Central memory CD4-positive, alpha-beta T cell (primary cell): ENCODE data around the gene ANGEL2.
"Not testable (repeated sequence)": the region's sequence is repeated elsewhere in the genome, so short reads cannot be mapped to it uniquely, and the experiment has no call there.

Experiments
- DNase-seq: peaks from one replicate; pipeline ENCODE4 v3.0.0; 2022
- total RNA-seq, 3 experiments: gene quantifications; one replicate each; lab custom pipeline; 2026; lab: John Stamatoyannopoulos, UW

ANGEL2 gene, protein sequence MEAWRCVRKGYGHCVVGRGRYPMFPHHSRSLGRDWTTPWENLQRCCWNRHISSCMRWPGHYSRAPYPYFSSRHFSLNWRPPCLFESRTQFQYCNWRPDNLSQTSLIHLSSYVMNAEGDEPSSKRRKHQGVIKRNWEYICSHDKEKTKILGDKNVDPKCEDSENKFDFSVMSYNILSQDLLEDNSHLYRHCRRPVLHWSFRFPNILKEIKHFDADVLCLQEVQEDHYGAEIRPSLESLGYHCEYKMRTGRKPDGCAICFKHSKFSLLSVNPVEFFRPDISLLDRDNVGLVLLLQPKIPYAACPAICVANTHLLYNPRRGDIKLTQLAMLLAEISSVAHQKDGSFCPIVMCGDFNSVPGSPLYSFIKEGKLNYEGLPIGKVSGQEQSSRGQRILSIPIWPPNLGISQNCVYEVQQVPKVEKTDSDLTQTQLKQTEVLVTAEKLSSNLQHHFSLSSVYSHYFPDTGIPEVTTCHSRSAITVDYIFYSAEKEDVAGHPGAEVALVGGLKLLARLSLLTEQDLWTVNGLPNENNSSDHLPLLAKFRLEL
- 61.7 to 109 (median 87.2) reads per million in 3 experiments for total RNA-seq

DNA sequence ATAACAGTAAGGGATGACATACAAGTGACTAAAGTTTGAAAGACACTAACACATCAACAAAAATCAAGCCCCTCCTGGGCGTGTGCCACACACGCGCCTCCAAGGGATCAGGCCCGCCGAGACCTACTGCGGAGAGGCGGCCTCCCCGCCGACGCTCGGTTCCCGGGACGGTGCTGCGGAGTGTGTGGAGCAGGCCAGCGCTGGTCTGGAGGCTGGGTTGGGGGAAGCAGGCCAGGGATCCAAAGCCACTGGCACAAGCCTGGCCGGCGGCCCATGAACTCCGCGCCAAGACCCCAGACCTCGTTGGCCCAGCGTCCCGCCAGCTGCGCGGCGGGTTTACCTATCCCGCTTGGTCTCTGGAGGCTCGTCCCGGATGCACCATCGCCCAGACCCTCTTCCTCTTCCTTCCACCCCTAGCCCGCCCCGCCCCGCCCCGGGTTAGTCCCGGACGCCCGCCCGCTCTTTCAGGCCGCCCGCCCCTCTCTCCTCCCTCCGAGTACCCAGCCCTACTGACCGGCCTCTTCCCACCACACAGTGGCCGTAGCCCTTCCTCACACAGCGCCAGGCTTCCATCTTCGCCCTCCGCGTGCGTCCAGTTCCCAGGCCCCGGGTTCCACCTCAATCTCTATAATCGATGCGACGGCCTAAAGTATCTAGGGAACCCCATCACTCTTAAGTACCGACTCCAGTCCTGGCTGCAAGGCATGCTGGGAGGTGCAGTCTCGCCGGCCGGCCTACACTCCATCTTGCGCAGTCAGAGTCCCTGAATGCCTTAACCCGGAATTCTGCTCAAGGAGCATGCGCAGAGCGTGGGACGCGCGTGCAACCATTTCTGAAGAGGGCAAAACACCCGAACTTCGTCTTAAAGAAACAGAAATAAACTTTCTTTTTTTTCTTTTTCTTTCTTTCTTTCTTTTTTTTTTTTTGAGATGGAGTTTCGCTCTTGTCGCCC is at the start of gene ANGEL2:
TSS of gene ANGEL2 (minus strand) at position 769 of the 952 bp plus-strand sequence. CDS start at position 573, 196 bp downstream.
- DNase-seq, result peak; percentile 95

DNA sequence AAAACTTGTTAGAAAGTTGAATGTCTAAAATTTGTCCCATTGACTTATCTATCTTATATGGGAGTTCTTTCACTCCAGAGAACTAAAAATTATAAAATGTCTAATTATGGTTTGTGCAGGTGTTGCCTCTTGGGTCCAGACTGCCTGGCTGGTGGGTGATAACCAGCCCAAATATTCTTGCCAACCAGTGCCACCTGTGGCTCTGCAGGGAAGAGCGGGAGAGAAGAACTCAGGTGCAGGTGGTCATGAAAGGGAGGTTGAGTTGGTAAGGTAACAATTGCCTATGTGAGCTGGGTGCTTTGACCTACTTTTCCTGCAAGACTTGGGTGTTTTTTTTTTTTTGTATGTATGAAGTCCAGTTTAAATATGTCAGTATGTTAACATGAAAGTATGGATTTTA is 45.6 kb upstream of the ANGEL2 start:
- DNase-seq, result no peak

GRCh38 chr1:213060836-213061235 is 45.2 kb upstream of the ANGEL2 start:
- no peak for DNase-seq

DNA sequence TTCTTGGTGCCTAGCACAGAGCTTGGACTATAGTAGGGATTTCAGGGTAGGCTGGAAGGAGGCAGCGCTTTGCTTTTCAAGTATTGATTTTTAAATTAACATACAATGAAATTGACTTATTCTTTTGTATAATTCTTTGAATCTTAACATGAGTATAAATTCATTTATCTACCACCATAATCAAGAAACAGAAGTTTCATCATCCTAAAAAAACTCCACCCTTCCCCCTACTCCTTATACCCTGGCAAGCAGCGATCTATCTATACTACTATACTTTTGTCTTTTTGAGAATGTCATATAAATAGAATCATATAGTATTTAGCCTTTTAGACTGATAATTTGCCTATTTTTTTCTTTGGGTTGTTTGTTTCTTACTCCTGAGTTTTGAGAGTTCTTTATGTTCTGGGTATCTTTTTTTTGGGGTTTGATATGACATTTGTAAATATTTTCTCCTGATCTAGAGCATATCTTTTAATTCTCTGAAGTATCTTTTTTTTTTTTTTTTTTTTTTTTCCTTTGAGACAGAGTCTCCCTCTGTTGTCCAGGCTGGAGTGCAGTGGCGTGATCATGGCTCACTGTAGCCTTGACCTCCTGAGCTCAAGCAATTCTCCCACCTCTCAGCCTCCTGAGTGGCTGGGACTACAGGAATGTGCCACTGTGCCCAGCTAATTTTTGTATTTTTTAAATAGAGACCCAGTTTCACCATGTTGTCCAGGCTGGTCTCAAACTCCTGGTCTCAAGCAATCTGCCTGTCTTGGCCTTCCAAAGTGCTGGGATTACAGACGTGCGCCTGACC is 41.8 kb upstream of the ANGEL2 start:
- no peak for DNase-seq

DNA sequence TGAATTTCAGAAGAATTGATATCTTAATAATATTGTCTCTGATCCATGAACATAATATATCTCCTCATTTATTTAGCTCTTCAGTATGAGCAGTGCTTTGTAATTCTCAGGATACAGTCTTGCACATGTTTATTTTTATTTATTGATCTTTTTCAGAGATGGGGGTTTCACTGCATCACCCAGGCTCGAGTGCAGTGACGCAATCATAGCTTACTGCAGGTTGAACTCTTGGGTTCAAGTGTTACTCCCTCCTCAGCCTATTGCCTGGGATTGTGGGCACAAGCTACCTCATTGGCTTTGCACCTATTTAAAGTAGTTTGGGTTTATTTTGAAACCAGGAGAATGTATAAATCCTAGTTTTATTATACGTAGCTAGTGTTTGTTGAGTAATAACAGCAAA is 40.1 kb upstream of the ANGEL2 start:
- DNase-seq, result no peak

DNA sequence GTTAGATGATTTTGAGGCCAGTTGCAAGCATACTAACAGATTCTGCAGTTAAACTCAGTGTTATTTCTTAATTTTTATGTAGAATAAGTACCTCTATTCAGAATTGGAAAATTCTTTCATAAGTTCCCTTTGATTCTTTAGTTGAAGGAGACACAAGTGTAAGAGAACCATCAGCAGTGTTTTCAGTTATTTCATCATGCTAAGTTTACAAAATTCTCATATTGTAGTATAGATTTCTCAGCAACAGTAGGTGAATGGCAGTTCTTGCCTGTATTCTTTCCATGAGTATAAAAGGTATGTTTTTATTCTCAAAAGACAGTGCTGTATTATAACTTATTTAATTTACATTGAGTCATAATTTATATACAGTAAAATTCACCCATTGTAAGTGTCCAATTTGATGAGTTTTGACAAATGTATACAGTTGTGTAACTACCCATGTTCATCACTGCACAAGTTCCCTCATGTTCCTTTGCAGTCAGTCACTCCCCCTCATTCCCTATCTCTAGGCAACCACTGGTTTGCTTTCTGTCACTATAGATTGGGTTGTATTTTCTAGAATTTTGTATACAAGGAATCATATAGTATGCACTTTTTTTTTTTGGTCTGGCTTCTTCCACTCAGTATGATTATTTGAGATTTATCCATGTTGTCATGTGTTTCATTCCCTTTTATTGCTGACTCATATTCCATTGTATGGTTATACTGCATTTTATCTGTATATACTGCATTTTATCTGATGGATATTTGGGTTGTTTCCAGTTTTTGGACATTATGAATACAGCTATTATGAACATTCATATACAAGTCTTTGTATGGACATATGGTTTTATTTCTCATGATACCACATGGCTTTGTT is 39.3 kb upstream of the ANGEL2 start:
- no peak for DNase-seq

GRCh38 chr1:213054142-213054541 is 38.5 kb upstream of the ANGEL2 start:
- DNase-seq, result no peak

GRCh38 chr1:213053455-213053854 is 37.8 kb upstream of the ANGEL2 start:
- no peak for DNase-seq

GRCh38 chr1:213051881-213052202 is 36.2 kb upstream of the ANGEL2 start:
- no peak for DNase-seq

DNA sequence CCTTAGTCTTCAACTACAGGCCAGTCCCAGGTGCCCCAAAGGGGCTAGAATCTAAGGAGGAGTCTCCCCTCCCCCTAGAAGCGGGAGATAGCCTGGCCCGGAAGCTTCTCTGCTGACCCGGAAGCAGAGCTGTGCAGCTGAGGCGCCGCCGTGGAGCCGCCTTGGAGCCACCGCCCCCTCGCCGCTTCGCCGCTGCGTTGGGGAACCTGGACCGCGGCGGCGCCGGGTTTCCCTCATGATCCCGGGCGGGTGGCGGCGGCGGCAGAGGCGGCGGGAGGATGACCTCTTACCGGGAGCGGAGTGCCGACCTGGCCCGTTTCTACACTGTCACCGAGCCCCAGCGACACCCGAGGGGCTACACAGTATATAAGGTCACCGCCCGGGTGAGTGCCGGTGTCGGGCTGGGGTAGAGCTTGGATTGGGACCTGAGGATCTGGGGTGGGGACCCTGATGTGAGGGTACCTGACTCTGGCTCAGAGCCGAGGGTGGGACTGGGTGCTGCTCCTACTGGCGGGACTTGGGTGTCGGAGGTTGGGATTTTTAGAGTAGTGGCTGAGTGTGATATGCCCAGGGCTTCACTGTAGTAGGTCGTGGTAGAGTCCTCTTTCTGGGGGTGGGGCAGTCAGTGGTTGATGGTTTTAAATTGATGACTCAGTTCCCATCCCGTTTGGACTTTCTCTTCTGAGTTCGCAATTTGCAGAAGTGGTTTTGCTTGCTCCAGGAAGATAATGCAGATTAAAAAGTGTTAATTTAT is 35.6 kb upstream of the ANGEL2 start, which contains the start of gene RPS6KC1:
TSS of gene RPS6KC1 (plus strand) at position 115 of the 754 bp plus-strand sequence. CDS start at position 279, 164 bp downstream.
- peak; percentile 72 for DNase-seq

- no peak for DNase-seq
Observed at GRCh38 chr1:213050745-213051126, 35.1 kb upstream of the ANGEL2 start.

DNA sequence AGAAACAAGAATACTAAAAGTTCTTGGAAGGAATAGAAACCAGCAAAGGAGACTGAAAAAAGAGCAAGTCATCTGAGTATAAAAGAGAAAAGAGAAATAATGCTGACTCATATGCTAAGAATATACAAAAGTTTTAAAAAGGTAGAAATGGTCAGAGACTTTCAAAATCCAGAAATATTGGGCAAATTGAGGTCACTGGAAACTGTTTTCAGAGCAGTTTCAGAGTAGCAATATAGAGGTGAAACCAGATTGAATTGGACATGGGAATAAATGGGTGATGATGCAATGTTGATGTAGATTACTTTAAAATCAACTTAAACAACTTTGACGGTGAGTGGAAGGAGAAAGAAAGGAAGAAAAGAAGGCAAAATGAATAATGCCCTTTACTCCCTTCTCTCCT is 33.6 kb upstream of the ANGEL2 start:
- no peak for DNase-seq

DNA sequence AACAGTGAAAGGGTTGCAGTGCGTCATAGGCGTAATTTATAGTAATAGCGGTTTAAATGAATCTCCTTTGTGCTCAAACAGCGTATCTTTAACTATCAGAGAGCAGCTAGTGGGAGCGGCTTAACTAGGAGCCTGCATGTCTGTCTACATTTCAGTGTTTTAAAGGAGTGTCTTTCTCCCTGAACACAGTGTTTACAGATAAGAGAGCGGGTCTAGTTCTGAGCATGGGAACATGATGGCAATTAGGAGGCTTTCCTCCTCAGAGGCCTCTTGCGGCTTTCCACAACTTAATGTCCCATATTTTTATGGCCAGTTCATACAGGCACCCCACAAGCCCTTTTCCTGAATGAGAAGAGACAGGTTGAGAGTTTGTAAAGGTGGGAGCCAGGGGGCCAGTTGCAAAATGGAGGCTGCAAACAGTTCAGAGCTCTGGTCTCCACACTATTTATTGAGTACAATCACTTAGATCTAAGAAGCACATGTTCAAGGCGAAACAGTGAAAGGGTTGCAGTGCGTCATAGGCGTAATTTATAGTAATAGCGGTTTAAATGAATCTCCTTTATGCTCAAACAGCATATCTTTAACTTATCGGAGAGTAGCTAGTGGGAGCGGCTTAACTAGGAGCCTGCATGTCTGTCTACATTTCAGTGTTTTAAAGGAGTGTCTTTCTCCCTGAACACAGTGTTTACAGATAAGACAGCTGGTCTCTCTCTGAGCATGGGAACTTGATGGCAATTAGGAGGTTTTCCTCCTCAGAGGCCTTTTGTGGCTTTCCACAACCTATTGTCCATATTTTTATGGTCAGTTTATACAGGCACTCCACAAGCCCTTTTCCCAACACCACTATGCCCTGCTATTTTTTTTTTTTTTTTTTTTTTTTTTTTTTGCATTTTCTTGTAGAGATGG is 29.9 kb upstream of the ANGEL2 start:
- DNase-seq, result not testable (repeated sequence)

DNA sequence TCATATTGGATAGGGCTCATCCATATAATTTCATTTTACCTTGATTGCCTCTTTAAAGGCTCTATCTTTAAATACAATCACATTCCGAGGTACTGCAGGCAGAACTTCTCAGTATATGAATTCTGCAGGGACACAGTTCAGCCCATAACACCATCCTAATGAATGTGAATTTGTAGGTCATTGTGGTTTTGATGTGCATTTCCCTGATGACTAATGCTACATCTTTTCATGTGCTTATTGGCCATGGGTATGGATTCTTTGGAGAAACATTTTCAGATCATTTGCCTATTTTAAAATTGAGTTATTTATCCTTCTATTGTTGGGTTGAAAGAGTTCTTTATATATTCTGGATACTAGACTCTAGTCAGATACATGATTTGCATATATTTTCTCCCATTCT is 25.8 kb upstream of the ANGEL2 start:
- DNase-seq, result no peak

- no peak for DNase-seq
Observed at GRCh38 chr1:213035573-213035972, 19.9 kb upstream of the ANGEL2 start.

- DNase-seq, result no peak
Observed at GRCh38 chr1:213034713-213035112, 19.0 kb upstream of the ANGEL2 start.

DNA sequence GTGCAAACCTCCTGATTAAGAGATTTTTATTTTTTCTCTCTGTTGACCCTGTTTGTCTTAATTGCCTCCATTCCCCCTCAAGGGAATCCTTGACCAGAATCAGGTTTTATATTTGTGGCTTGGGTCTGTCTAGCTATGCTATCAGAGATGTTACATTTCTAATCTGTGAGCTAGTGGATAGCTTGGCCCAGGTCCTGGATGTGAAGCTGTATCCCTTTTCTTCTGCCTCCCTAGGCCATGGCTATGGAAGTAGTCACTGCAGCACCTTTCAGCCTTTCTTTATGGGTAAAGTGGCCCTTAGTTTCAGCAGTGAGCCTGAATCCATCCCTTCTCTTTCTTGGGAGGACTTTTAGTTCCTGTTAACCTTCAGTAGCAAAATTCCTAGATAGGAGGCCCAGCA is 17.0 kb upstream of the ANGEL2 start:
- DNase-seq, result no peak

DNA sequence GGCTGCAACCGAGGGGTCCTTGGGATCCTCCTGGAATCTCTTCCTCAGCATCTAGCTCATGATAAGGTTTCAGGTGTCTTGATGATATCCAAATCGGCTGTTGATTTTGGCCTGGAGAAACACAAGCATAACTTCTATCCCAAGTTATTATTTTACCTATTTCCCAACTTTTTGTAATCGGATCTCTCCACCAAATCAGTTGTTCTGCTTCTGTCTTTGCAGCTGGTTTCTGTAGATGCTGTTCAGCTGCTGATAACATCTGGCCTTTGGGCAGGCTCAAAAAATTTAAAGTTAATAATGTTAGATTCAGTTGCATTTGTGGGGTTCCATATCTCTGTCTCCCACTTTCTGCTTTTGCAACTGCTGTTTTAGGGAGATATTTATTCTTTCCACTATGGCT is 11.4 kb upstream of the ANGEL2 start:
- not testable (repeated sequence) for DNase-seq

- no peak for DNase-seq
Observed at GRCh38 chr1:213020016-213020415, 4.3 kb upstream of the ANGEL2 start.

GRCh38 chr1:213019450-213019849 is 3.8 kb upstream of the ANGEL2 start:
- DNase-seq, result no peak
